Activated CD4-positive, CD25-positive, alpha-beta regulatory T cell (primary cell): ENCODE results near the gene MAP2K7.
"Not testable (repeated sequence)": the region's sequence is repeated elsewhere in the genome, so short reads cannot be mapped to it uniquely, and the experiment has no call there.

Experiments
- DNase-seq, 4 experiments: peaks; one replicate each; lab custom pipeline; 2025; lab: John Stamatoyannopoulos, UW

MAP2K7 gene

DNA sequence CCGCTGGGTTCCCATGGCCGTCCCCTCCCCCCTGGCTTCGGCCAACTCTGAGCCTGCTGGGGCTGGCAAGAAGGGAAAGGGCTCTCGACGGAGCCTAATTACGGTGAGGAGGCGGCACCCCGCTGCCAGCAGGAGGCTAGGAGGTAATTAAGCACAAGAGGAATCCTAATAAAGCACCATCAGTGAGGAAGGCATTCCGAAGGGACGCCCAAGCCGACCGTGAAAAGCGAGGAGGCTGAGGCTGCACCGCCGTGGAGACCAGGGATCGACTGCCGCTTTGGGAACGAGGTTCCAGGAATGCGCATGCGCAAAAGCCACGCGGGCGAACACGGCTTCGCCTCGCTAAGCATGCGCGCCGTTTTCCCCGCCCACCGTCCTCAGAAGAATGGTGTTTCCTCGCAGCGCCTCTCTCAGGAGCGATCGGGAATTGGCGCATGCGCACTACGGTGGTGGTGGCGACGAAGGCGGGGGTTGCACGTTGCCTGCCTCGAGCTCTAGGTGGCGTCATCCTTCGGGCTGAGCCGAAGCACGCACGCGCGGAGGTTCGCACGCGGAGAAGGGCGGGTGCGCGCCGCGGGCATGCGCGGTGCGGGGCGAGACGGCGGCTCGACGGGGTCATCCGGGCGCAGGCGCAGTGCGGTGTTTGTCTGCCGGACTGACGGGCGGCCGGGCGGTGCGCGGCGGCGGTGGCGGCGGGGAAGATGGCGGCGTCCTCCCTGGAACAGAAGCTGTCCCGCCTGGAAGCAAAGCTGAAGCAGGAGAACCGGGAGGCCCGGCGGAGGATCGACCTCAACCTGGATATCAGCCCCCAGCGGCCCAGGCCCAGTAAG lies at the start of gene MAP2K7:
Gene MAP2K7 (plus strand): TSS at position 634 of the 830 bp plus-strand sequence. CDS start 68 bp downstream, at position 702.
- DNase-seq, result peak; percentile 100

DNA sequence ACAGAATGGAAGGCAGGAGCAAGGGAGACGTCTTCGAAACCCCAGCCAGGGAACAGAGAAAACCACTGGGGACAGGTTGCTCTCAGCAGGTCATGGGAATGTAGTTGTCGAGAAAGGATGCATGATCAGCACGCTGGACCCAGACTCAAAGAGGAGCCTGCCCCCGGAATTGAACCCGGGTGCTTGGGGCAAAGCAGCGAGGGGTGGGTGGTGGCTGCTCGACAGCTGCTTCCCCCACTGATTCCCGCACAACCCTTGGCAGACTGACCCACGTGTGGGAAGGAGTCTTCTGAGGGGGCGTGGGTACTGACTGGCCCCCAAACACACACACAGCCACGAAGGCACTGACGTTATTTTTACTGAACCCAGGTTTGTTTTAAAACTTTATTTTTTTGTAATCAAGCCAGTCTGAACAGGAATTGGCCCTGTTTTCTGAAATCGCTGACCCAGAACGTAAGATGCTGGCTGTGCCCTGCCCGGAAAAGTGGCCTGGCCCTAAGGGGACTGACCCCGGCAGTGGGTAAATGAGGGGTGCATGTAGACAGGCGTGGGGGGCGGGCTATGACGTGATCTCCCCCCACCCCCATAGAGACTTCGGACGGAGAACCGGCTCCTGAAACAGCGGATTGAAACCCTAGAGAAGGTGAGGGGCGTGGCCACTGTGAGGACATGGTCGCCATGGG lies 48.1 kb upstream of the MAP2K7 start:
- no peak for DNase-seq

DNA sequence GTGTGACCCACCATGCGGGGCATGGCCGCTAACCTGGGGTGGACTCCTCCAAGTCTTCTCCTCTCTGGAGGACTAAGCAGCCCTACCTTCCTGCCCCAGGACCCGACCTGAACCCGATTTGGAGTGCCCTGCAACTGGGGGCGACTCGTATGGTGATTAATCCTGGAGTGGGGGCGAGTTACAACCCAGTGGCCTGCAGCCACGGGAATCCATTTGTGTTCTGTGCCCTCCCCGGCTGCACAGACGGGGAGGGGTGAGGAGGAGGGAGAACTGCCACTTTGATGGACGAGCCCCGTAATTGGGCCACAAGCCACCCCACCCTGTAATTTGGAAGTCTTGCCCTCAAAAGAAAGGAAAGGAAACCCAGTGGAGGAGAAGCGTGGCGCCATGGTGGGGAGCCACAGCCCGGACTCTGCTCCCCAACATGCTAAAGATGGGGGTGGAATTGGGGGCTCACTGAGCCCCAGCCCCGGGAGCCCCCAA lies 47.5 kb upstream of the MAP2K7 start:
- DNase-seq, result no peak

DNA sequence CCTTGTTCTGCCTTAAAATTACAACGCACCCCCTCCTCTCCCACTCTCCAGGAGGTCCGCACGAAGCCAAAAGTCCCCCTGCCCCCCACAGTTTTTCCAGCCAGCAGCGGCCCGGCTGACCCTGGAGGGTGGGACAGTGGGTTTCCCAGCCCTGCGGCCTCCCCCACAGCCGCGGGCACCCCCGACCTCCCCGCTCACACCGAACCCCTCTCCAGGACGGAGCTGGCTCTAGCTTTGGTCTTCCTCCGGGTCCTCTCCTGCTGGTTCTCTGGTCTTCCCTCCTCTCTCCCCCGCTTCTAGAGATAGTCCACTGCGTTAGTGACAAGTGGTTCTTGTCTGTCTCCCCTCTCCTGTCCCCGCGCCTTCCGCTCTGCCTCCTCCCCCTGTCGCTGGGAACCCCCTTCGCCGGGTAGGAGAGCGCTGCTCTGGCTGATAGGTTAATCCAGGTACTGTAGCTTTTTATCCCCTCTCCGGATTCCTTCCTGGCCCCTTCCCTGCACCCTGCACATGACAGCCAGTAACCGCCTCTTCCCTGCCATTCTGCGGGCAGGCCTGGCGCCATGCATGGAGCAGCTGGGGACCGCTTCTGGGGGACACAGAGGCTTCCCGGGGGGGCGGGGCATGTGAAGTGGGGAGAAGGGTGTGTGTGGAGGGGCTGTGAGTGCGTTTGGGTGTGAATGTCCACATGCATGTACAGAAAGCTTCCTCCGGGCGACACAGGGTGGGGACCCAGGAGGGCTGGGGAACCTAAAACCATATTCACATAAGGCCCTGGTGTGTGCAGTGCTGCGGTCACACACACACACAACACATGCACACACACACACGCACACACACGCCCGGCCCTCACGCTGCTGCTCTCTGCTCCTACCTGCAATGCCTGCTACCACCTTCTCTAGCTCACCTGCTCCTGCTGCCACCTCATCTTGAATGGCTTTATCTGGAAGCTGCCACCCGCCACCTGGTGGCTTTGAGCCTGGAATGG lies 46.7 kb upstream of the MAP2K7 start:
- DNase-seq, result no peak

DNA sequence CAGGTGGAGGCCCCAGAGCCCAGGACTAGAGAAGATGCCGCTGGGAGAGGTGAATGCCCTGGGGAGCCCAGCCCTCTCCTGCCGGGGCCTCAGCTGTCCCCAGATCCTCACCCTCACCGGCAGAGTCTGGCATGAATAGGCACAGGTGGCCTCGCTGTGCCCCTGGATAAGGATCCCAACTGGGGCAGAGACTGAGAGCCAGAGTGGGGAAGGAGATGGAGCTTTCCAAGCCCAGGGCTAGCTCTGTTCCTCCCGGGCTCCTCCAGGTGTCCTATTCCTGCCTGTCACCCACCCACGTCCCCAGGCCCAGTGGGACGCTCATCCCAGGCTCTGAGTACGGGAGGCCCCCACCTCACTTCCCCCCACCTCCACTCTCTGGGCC lies 46.0 kb upstream of the MAP2K7 start:
- DNase-seq, result no peak

DNA sequence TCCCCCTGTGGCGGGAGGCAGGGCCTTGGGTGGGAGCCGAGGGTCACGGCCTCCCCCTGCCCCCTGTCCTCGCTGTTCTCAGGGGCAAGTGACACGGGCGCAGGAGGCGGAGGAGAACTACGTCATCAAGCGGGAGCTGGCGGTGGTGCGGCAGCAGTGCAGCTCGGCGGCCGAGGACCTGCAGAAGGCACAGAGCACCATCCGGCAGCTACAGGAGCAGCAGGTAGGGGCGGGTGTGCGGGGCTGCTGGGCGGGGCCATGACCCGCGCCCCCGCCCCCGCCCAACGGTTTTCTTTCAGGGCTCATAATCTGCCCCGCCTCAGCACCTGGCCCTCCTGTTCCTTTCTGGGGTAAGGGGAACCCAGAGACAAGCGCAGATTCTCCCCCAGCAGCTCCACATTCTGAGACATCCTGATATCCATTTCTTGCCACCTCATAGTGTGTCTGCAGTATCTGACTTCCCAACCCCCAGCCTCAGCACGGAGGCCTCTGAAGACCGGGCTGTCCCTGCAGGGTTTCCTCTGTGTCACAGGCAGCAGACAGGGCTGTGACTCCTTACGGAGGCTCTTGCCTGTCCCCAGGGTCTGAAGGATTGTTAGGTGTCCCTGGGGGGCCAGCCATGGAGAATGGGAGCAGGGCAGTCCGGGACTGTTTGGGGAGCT lies 45.4 kb upstream of the MAP2K7 start:
- no peak for DNase-seq

DNA sequence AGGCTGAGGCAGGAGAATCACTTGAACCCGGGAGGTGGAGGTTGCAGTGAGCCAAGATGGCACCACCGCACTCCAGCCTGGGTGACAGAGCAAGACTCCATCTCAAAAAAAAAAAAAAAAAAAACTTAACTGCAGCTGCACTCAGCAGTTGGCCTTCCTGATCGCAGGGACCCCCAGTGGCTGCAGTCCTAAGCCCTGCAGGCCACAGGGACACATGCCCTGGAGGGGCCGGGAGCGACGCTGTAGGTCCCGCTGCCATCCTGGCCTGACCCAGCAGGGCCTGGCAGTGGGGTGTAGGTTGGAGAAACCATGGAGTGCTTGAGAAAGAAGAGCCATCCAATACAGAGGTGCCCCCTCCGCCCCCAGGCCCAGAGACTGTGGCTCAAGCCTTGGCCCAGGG lies 44.6 kb upstream of the MAP2K7 start:
- DNase-seq, result not testable (repeated sequence)

DNA sequence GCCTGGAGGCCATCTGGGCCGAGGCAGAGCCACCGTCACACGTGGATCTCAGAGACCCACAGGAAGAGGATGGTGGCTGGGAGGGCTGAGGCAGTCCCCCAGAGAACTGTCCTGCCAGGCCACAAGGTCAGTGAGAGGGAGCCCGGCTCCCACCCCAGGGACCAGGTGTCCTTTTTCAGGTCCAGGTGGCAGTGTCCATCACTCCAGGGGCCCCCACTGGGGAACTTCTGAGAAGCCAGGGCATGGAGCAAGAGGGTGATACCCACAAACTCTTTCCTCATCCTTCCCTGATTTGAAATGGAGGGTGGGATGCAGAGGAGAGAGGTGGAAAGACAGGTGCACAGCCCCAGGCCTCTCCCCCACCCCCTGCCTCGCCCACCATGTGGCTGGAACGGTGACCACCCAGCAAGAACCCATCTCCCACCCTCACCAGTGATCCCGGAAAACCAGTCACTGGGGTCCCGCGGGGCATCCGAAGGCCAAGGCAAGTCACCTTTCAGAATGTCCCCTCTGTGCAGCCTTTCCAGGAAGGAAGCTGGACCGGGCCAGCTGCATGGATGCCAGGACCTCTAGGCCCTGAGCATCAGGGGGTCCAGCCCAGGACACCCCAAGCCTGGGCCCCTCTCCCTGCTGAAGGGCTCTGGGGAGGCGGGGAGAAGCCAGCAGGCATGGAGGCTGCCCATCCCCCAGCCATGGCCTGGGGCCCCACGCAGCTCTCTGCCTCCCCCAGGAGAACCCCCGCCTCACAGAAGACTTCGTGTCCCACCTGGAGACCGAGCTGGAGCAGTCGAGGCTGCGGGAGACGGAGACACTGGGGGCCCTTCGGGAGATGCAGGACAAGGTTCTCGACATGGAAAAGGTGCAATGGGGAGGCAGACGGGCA lies 43.6 kb upstream of the MAP2K7 start:
- no peak for DNase-seq

DNA sequence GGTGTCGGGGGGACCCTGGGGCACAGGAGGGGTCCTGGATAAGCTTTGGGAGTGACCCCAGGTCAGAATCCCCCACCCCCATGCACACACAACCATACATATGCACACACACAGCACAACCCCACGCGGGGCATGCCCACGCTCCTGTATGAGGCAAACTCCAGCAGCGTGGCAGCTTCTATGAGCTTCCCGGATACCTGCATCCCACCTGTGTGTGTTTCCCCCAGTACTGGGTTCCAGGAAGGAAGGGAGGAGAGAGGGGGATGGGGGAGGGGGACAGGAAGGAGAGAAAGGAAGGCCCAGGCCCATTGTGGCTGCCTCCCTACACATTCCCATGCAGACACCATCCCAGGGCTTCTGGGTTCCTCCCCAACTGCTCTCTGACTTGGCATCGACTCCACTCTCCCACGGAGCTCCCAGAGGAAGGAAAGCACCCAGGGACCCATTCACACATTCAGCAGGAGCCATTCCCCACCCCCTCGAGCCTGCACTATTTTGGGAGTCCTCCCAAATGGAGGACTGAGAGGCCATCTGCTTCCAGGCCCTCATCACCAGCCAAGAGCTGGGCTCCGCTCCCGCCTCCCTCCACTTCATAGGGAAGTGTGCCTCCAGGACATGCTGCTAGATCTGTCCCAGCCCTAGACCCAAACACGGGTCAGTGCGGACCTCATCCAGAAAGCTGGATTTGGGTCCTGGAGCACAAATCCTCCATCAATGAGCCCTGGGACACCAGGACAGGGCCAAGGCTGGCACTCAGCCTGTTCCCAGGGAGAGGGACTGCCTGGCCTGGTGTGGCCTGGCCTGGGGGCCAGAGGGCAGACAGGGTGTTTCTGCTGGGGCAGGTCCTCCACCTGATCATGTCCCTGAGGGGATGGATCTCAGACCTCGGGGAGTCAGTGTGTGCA lies 42.7 kb upstream of the MAP2K7 start:
- DNase-seq, result no peak

DNA sequence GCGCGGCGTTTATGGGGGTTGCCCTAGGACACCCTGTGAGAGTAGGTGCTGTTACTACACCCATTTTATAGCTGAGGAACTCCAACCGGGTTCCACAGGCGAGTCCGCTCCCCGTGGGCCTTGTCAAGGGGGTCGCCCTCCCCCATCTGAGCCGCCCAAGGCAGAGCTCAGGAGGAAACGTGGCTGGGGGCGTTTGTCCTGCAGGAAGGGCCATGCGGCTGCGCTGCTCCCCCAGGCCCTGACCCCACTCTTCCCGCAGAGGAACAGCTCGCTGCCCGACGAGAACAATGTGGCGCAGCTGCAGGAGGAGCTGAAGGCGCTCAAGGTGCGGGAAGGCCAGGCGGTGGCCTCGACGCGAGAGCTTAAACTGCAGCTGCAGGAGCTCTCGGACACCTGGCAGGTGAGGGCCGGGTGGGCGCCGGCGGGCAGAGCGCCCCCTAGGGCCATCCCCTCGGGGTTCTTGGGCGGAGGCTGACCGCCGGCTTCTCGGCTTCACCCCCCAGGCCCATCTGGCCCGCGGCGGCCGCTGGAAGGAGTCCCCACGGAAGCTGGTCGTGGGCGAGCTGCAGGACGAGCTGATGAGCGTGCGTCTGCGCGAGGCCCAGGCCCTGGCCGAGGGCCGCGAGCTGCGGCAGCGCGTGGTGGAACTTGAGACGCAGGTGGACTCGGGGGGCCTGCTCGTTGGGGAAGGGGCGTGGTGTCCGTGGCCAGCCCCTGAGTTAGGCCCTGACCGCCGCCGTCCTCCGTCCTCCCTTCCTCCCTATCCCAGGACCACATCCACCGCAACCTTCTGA lies 41.9 kb upstream of the MAP2K7 start:
- no peak for DNase-seq

DNA sequence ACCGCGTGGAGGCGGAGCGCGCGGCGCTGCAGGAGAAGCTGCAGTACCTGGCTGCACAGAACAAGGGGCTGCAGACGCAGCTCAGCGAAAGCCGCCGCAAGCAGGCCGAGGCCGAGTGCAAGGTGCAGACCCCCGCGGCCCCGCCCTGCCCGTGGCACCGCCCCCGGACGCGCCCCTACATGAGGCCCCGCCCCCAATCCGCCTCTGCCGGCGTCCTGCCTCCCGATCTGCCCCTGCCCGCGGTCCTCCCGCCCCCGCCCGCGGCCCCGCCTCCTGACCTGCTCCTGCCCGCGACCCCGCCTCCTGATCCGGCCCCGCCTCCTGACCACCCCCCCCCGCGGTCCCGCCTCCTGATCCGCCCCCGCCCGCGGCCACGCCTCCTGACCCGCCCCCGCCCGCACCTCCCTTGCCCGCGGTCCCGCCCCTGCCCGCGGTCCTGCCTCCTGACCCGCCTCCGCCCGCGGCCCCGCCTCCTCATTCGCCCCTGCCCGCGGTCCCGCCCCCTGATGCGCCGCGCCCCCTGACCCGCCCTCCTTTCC lies 41.2 kb upstream of the MAP2K7 start:
- peak; percentile 49 to 62 (median 53) for DNase-seq

DNA sequence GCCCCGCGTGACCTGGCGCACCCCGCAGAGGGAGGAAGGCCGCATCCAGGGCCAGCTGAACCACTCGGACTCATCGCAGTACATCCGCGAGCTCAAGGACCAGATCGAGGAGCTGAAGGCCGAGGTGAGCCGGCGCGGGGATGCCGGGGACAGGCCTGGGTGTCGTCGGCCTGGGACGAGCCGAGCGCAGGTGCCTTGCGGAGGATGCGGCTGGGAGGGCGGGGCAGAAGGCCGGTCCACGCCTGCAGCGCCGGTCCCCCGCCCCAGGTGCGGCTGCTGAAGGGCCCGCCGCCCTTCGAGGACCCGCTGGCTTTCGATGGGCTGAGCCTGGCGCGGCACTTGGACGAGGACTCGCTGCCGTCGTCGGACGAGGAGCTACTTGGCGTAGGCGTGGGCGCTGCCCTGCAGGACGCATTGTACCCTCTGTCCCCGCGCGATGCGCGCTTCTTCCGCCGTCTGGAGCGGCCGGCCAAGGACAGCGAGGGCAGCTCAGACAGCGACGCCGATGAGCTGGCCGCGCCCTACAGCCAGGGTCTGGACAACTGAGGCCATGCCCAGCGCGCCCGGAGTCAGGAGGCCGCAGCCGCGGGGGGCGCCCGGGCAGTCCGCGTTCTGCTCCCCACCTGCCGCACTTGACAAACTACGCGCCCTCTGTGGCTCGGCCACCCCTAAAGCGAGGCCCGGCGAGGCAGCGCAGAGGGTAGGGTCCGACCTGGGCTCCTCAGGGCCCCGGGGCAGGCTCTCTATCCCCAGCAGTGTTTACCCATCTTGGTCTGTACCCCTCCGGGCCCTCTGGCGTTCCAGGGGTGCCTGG lies 40.3 kb upstream of the MAP2K7 start:
- DNase-seq, result no peak

DNA sequence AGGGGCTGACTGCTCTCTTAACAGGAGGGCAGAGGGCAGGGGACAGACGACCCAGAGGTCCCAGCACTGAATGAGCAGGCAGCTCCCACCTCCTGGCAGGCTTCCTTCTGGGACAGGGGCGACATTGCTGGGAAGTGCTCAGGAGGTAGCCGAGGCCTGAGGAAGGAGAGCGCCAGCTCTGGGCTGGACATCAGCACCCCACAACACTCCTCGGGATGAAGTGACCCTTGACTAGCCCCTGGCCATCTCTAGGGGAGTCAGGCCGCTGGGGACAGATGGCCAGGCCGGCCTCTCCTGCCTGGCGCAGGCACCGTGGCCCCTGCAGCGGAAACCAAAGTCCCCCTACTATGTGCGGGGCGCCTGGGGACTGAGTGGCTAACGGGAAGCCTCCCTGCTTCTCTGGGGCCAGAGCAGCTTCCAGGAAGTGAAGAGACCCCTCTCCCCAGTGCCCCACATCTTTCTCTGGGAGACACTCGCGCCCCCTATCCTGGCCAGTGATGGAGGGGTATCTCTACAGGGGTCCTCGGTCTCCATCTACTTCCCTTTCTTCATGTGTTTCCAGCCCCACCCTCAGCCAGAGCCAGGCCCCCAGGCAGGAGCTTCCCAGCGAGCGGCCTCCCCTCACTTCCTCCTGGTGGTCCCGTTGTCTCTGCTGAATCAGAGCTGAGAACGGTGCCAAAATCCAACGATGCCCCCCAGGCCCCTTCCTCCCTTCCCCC lies 39.5 kb upstream of the MAP2K7 start:
- no peak for DNase-seq

DNA sequence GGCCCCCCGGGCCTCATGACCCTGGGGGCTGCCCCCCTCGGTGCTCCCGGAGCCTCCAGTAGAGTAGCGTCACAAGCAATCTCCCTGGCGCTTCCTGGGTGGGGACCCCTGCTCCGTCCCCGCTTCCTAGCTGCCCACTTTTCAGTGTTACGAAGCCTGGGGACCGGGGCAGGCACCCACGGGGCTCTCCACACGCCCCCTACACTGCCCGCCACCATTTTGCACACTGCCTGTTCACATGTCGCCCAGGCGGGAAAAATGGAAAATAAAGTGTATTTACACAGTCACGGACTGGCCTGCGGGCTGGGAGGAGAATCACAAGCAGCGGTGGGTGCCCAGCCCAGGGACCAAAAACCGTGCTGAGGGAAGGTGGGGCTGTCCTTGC lies 39.0 kb upstream of the MAP2K7 start:
- DNase-seq, result no peak

DNA sequence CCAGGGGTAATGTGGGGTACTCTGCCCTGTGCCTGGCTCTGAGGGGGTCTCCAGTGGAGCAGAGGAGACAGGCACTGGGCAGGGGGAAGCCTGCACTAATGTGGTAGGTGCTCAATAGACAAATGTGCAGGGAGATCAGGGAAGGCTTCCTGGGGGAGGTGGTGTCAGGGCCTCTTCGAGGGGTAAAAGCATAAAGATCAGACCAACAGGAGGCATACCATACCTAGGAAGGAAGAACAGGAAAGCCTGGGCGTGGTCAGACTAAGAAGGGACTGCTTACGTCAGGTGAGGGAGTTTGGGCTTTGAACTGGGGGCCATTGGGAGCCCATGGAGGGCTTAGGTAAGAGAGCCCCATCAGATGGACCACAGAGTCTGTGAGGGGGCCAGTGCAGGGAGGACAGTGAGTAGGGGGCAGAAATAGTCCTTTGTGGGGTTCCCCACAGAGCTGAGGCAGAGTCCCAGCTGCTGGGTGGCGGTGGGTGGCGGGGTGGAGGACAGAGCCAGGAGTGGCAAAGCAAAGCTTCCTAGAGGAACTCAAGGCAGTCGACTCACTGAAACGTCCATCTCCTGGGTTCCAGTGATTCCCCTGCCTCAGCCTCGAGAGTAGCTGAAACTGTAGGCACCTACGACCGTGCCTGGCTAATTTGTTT lies 38.3 kb upstream of the MAP2K7 start:
- no peak for DNase-seq

DNA sequence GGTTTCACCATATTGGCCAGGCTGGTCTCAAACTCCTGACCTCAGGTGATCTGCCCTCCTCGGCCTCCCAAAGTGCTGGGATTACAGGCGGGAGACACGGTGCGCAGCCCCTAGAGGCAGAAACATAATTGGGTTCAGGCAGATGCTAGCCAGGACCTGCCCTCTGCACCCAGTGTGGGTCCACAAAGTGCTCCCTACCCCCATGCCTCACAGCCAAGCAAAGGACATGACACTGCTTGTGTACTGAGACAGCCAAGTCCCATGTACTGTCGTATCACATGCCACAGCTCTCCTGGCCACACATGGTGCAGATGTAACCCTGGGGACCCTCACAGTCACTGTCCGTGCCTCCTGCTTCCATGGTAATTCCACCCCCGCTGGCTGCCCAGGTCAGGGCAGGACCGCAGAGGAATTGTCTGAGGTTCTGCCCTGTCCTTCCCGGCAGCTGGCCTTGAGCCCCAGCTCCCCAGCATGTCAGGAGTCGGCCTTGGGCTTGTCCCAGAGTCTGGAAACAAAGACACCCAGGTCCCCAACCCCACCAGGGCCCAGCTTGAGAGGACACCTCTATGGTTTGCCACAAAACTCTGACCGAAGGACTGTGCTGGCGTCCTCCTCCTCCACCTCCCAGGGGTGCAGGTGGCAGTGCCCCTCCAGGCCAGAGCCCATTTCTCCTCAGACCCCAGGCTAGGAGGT lies 37.1 kb upstream of the MAP2K7 start:
- no peak for DNase-seq
